ENCODE data around the gene ZNF831.

GRCh38 chr20:59222253-59223181 is 58.9 kb downstream of the ZNF831 start:
- TF ChIP-seq CEBPB (IDR thresholded peaks at IDR 0.05): no peak
- no peak for TF ChIP-seq USF1 (IDR thresholded peaks at IDR 0.05)
- no peak for TF ChIP-seq NFIC (IDR thresholded peaks at IDR 0.05)
- TF ChIP-seq RAD21 (IDR thresholded peaks at IDR 0.05; ENCODE audit: low read depth): peak; percentile 75
